DMS53 treated with DMSO at 0.1 percent for 48 hours (cell line): Measurements from ENCODE around the gene MIB2.
"Not testable (repeated sequence)": the region's sequence is repeated elsewhere in the genome, so short reads cannot be mapped to it uniquely, and the experiment has no call there.

Experiments used
- DNase-seq: peaks from one replicate; lab custom pipeline; 2025; ENCODE audit not compliant: unreplicated experiment; lab: John Stamatoyannopoulos, UW

The MIB2 gene

GRCh38 chr1:1615256-1616044 lies at the start of gene MIB2:
Gene MIB2, plus strand, starts transcription at chr1:1615500. Its CDS starts 7,953 bp downstream, at chr1:1623453.
- DNase-seq: peak; percentile 95

- DNase-seq: no peak
These were observed 48.0 kb upstream of the MIB2 start for GRCh38 chr1:1567152-1567875.

GRCh38 chr1:1567891-1568291 lies 47.4 kb upstream of the MIB2 start:
- no peak for DNase-seq

GRCh38 chr1:1569341-1569740 lies 46.0 kb upstream of the MIB2 start:
- DNase-seq: no peak

- DNase-seq: peak; percentile 43
These were observed 41.2 kb upstream of the MIB2 start for GRCh38 chr1:1573843-1574720.

- peak; percentile 82 for DNase-seq
These were observed 40.4 kb upstream of the MIB2 start, which contains the start of gene SSU72 for GRCh38 chr1:1574721-1575537. Gene SSU72, minus strand, starts transcription at chr1:1574863. Its CDS starts 306 bp downstream, at chr1:1574557.

- DNase-seq: no peak
These were observed 37.8 kb upstream of the MIB2 start for GRCh38 chr1:1577367-1578011.

- DNase-seq: no peak
These were observed 36.8 kb upstream of the MIB2 start for GRCh38 chr1:1578371-1578940.

GRCh38 chr1:1582585-1583346 lies 32.5 kb upstream of the MIB2 start:
- DNase-seq: no peak

GRCh38 chr1:1583347-1584010 lies 31.8 kb upstream of the MIB2 start:
- DNase-seq: no peak

- DNase-seq: no peak
These were observed 23.8 kb upstream of the MIB2 start for GRCh38 chr1:1591452-1591851.

GRCh38 chr1:1593834-1594601 lies 21.3 kb upstream of the MIB2 start:
- DNase-seq: no peak

GRCh38 chr1:1594602-1595260 lies 20.6 kb upstream of the MIB2 start:
- DNase-seq: peak; percentile 55

- DNase-seq: not testable (repeated sequence)
These were observed 20.0 kb upstream of the MIB2 start for GRCh38 chr1:1595341-1595740.

- DNase-seq: no peak
These were observed 18.6 kb upstream of the MIB2 start for GRCh38 chr1:1596493-1597274.

GRCh38 chr1:1597275-1597930 lies 17.9 kb upstream of the MIB2 start:
- DNase-seq: peak; percentile 29
